ENCODE results near the gene VPS36.

- TF ChIP-seq POLR2AphosphoS5 (IDR thresholded peaks at IDR 0.05; ENCODE audit: low read depth, low read length) (no peak), CTCF (IDR thresholded peaks at IDR 0.05 in 2 of 3, conservative IDR thresholded peaks at IDR 0.05 in 1 of 3; ENCODE audit: borderline replicate concordance in 1 of 3, insufficient read depth in 1 of 3, low read depth in 2 of 3, low read length in 2 of 3) (no peak), FOSL1 (IDR thresholded peaks at IDR 0.05; ENCODE audit: low read depth) (no peak), POLR2A (IDR thresholded peaks at IDR 0.05; ENCODE audit: borderline replicate concordance, extremely low read depth, insufficient read depth, insufficient read length) (no peak), EZH2 (IDR thresholded peaks at IDR 0.05) (no peak), EZH2phosphoT487 (IDR thresholded peaks at IDR 0.05; ENCODE audit: borderline replicate concordance) (no peak), SP1 (IDR thresholded peaks at IDR 0.05; ENCODE audit: low read depth) (no peak), ZNF274 (IDR thresholded peaks at IDR 0.05; ENCODE audit: low read depth, low read length) (no peak), REST (IDR thresholded peaks at IDR 0.05; ENCODE audit: low read depth) (no peak)
These were observed 4.0 kb upstream of the VPS36 start for GRCh38 chr13:52454459-52454819.

Measured in HCT116 (cell line).